Transverse colon (tissue), 3 donors: ENCODE measurements around the gene HCAR3.
"Not testable (repeated sequence)": the region's sequence is repeated elsewhere in the genome, so short reads cannot be mapped to it uniquely, and the experiment has no call there.

ENCODE experiments used
- POLR2A ChIP-seq: fragments of 450-650 bp; IDR thresholded peaks from one replicate; pipeline ENCODE4 v1.6.1; 2016; ENCODE audit warnings: antibody characterized with exemption, mild to moderate bottlenecking, moderate library complexity
- TF ChIP-seq, protein P1 (sequence below), 5 experiments: fragments of 200-600 bp in 3 of 5; fragments of 450-650 bp in 2 of 5; sonication (generic) in 3 of 5; IDR thresholded peaks; 1 replicate in 2 of 5; 2 replicates in 3 of 5; pipeline ENCODE4 v1.5.1; 2016 to 2017; ENCODE audit warnings: antibody characterized with exemption in 5 of 5, inconsistent platforms in 3 of 5, mild to moderate bottlenecking in 2 of 5, moderate library complexity in 1 of 5

- TF ChIP-seq POLR2A: not testable (repeated sequence)
- TF ChIP-seq, protein P1, sequence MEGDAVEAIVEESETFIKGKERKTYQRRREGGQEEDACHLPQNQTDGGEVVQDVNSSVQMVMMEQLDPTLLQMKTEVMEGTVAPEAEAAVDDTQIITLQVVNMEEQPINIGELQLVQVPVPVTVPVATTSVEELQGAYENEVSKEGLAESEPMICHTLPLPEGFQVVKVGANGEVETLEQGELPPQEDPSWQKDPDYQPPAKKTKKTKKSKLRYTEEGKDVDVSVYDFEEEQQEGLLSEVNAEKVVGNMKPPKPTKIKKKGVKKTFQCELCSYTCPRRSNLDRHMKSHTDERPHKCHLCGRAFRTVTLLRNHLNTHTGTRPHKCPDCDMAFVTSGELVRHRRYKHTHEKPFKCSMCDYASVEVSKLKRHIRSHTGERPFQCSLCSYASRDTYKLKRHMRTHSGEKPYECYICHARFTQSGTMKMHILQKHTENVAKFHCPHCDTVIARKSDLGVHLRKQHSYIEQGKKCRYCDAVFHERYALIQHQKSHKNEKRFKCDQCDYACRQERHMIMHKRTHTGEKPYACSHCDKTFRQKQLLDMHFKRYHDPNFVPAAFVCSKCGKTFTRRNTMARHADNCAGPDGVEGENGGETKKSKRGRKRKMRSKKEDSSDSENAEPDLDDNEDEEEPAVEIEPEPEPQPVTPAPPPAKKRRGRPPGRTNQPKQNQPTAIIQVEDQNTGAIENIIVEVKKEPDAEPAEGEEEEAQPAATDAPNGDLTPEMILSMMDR (IDR thresholded peaks at IDR 0.05): not testable (repeated sequence)
Measured at GRCh38 chr12:122710341-122710740, 6.3 kb downstream of the HCAR3 start.
